AG09309 (cell line): ENCODE results near the gene ACVR2A.
A peak's percentile ranks its signal among the peaks of the same experiment; 100 is the strongest.

Experiments used
- DNase-seq: peaks from one replicate; pipeline ENCODE4 v3.0.0-alpha.2; 2010; ENCODE audit warnings: low read depth
- H3K4me3 ChIP-seq: 2 replicates; pipeline ENCODE4 v1.5.1; 2011; ENCODE audit warnings: mild to moderate bottlenecking, low read depth, low read length, moderate library complexity; ENCODE audit not compliant: control insufficient read depth
- CTCF ChIP-seq: IDR thresholded peaks from 2 replicates; pipeline ENCODE4 v1.5.1; 2011; ENCODE audit warnings: mild to moderate bottlenecking, low read depth, low read length, inconsistent platforms; ENCODE audit not compliant: insufficient read depth, control insufficient read depth; ENCODE audit errors: missing control alignments

Gene ACVR2A

GRCh38 chr2:147844697-147845410, at the start of gene ACVR2A:
Gene ACVR2A, plus strand, starts transcription at chr2:147845029. Its CDS starts 124 bp downstream, at chr2:147845153.
- no peak for DNase-seq
- H3K4me3 ChIP-seq: peak within 1 kb of the TSS; percentile 92
- no peak for TF ChIP-seq CTCF

GRCh38 chr2:147800316-147800715, 44.5 kb upstream of the ACVR2A start:
- no peak for TF ChIP-seq CTCF

GRCh38 chr2:147806846-147807245, 38.0 kb upstream of the ACVR2A start:
- TF ChIP-seq CTCF: no peak
- H3K4me3 ChIP-seq: no peak overlapping the region
- no peak for DNase-seq

More at GRCh38 chr2:147800316-147800715, 44.5 kb upstream of the ACVR2A start:
- no peak for DNase-seq
- H3K4me3 ChIP-seq: no peak overlapping the region

DNA sequence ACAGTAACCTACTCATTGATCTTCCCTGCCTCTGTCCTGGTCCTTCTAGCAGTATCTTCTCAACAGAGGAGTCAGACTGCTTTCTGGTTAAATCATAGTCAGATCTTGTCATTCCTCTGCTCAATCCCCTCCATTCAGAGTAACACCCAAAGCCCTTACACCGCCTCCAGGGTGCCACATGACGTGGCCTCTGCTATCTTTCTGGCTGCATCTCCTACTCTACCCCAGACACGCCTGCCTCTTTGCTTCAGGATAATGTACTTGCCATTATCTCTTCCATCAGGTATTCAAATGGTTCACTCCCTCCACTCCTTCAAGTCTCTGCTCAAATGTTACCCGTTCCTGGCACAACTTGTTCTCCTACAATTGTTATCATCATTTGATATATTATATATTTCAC, 36.3 kb upstream of the ACVR2A start:
- no peak for DNase-seq
- no peak overlapping the region for H3K4me3 ChIP-seq
- no peak for TF ChIP-seq CTCF

DNA sequence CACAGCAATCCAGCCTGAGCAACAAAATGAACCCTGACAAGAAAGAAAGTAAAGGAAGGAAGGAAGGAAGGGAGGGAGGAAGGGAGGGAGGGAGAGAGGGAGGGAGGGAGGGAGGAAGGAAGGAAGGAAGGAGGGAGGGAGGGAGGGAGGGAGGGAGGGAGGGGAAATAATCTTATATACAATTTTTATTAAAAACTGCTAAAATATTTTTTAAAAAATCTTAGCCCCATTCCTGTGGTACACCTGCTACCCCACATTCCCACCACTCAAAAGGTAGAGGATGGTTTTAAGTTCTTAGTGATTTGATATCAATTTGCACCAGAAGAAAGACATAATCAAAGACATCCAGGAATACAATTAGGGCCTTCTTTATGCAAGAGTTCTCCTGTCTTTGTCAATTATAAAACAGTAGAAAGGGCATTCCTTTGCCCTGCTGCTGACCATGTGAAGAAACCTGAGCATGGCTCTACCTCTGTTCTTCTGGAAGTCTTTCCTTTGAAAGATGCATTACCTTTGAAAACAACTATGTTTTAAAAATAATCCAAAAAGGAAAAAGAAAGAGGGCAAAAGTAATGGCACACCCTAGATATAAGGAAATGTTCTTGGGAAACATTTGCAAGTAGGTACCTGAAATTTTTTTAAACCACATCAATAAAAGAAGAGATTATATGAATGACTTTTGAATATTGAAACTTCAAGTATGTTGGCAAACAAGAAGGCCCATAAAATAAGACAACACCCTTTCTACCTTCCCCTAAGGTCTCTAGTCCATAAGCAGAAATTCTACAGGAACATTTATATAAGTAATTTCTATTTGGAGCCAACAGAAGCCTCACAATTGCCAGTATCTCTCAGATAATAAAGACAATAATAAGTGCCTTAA, 33.7 kb upstream of the ACVR2A start:
- no peak overlapping the region for H3K4me3 ChIP-seq
- TF ChIP-seq CTCF: no peak
- no peak for DNase-seq

DNA sequence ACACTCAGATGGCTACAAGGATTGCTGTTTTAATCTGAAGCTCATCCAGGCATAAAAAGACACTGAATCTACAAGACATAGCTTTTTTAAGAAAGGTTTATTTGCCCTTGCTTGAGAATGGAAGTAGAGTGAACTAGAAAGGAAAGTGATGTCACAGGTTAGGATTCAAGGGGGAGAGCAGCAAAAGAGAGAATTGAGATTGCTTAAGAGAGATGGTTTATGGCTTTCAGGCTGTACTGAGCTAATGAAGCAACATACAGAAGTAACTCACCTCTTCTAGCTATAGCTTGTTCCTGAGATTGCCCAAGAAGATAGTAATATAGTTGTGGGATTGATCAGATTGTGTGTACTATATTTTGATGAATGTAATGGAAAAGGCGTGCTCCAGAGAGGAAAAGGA, 26.1 kb upstream of the ACVR2A start:
- no peak for TF ChIP-seq CTCF
- DNase-seq: no peak
- H3K4me3 ChIP-seq: no peak overlapping the region
